K562 (cell line): ENCODE data around the gene RALB. TPM values are rescaled to one million over a fixed set of nuclear protein-coding genes. Genes with fewer than 3 reads are reported as not detected.
A peak's percentile ranks its signal among the peaks of the same experiment; 100 is the strongest.

Experiments
- ATF7 ChIP-seq: fragments of 450-650 bp; IDR thresholded peaks from 2 replicates; pipeline ENCODE4 v1.7.1; 2014; ENCODE audit warnings: mild to moderate bottlenecking, moderate library complexity
- BCLAF1 ChIP-seq, 2 experiments: fragments of 450-650 bp in 1 of 2; IDR thresholded peaks; 2 replicates each; pipeline ENCODE4 v1.6.1; 2011 to 2017; ENCODE audit warnings: low read depth in 2 of 2, antibody characterized with exemption in 1 of 2, borderline replicate concordance in 1 of 2, low read length in 1 of 2, mild to moderate bottlenecking in 1 of 2, mixed read lengths in 1 of 2; ENCODE audit not compliant: control insufficient read depth in 1 of 2
- CHD4 ChIP-seq: fragments of 200-600 bp; sonication (generic); IDR thresholded peaks from 3 replicates; pipeline ENCODE4 v1.6.1; 2012; ENCODE audit warnings: low read depth, mild to moderate bottlenecking, mixed read lengths, low read length, inconsistent platforms; ENCODE audit not compliant: insufficient read depth, insufficient replicate concordance, poor library complexity, severe bottlenecking
- FOXP4 ChIP-seq: sonication (generic); formaldehyde crosslinking; IDR thresholded peaks from 2 replicates; pipeline ENCODE4 v1.8.0; 2022; ENCODE audit warnings: mild to moderate bottlenecking, missing genetic modification reagents, borderline replicate concordance
- KDM2B ChIP-seq: fragments of 250-450 bp; sonication (Bioruptor Pico); IDR thresholded peaks from 2 replicates; pipeline ENCODE4 v1.8.0; 2021; ENCODE audit warnings: mild to moderate bottlenecking, moderate library complexity
- MAZ ChIP-seq, 2 experiments: fragments of 450-650 bp in 1 of 2; sonication (generic) in 1 of 2; formaldehyde crosslinking; IDR thresholded peaks in 1 of 2; conservative IDR thresholded peaks in 1 of 2; 2 replicates each; pipeline versions ENCODE4 v1.4.0 to v1.5.0; 2020; ENCODE audit warnings: mild to moderate bottlenecking in 1 of 2, missing genetic modification reagents in 1 of 2
- MTF1 ChIP-seq: fragments of 250-450 bp; sonication (Bioruptor Pico); IDR thresholded peaks from 2 replicates; pipeline ENCODE4 v1.9.0; 2021; ENCODE audit warnings: moderate library complexity, mild to moderate bottlenecking, inconsistent platforms, borderline replicate concordance
- NR4A1 ChIP-seq, 2 experiments: fragments of 250-450 bp in 1 of 2; fragments of 450-650 bp in 1 of 2; sonication (Bioruptor Pico) in 1 of 2; IDR thresholded peaks; 2 replicates each; pipeline versions ENCODE4 v1.4.0 to v1.6.1; 2016 to 2020; ENCODE audit warnings: mild to moderate bottlenecking in 2 of 2, missing compliant biosample characterization in 1 of 2, missing genetic modification characterization in 1 of 2, moderate library complexity in 1 of 2
- RNF2 ChIP-seq: sonication (generic); IDR thresholded peaks from 2 replicates; pipeline ENCODE4 v1.6.1; 2016
- polyA plus RNA-seq, 8 experiments: library from polyadenylated mRNA; depleted of rRNA in 4 of 8; stranded (reverse) in 5 of 8; unstranded in 3 of 8; fragments of >200 nt; fragmentation: Nextera tagmentation in 2 of 8; fragmentation: Illumina TruSeq in 1 of 8; extraction: Ambion mirVana in 2 of 8; extraction: Trizol in 1 of 8; gene quantifications; 2 replicates each; pipeline versions ENCODE4 v1.2.1 to v1.2.3, GENCODE V29; 2011 to 2014; ENCODE audit warnings: inconsistent platforms in 1 of 8, missing spikeins in 1 of 8
- total RNA-seq, 7 experiments: library from RNA; depleted of rRNA in 6 of 7; stranded (reverse); fragments of >200 nt in 6 of 7; fragmentation: Illumina TruSeq in 2 of 7; extraction: Trizol in 2 of 7; gene quantifications; 2 replicates each; pipeline versions ENCODE4 v1.2.1 to v1.2.3, GENCODE V29; 2011 to 2021; ENCODE audit warnings: low replicate concordance in 1 of 7
- TF ChIP-seq, protein P1 (sequence below): fragments of 250-450 bp; sonication (Bioruptor Pico); IDR thresholded peaks from 2 replicates; pipeline ENCODE4 v1.5.0; 2021
- TF ChIP-seq, protein P2 (sequence below): IDR thresholded peaks from 2 replicates; pipeline ENCODE4 v1.6.1; 2014; ENCODE audit warnings: antibody characterized with exemption
- TF ChIP-seq, protein P3 (sequence below): sonication (generic); formaldehyde crosslinking; IDR thresholded peaks from 2 replicates; pipeline ENCODE4 v1.8.0; 2023; ENCODE audit warnings: mild to moderate bottlenecking, missing genetic modification reagents

Gene RALB
- total and polyA plus RNA-seq, 9 of the 15 experiments (the other 6 are each of a cell fraction or from before 2014, with no cell fraction given) = 14.8 to 65.6 (median 38.4) TPM

- TF ChIP-seq BCLAF1 (IDR thresholded peaks at IDR 0.05; ENCODE audit: borderline replicate concordance in 1 of 2, control insufficient read depth in 1 of 2, low read depth in 2 of 2, low read length in 1 of 2) (0 out of 4 replicates have a peak, but pooled peaks of 1 of the 2 experiments have one; percentile 56), CHD4 (no peak), MAZ (CRISPR knock-in tag; conservative IDR thresholded peaks at IDR 0.05 in 1 of 2, IDR thresholded peaks at IDR 0.05 in 1 of 2) (peak; percentile 60 to 71; a peak in 3 of 4 replicates), ATF7 (peak; percentile 94), RNF2 (peak; percentile 75; the same call in 1 of the 2 replicates), KDM2B (CRISPR knock-in tag) (0 out of 2 replicates have a peak, but pooled peaks have one; percentile 51), MTF1 (CRISPR knock-in tag) (no peak), NR4A1 (CRISPR knock-in tag; IDR thresholded peaks at IDR 0.05) (peak; percentile 69; the same call in 1 of the 2 replicates), NR4A1 (tag; IDR thresholded peaks at IDR 0.05) (peak; percentile 81), FOXP4 (CRISPR knock-in tag) (peak; percentile 75; the same call in 1 of the 2 replicates)
- TF ChIP-seq, protein P1, sequence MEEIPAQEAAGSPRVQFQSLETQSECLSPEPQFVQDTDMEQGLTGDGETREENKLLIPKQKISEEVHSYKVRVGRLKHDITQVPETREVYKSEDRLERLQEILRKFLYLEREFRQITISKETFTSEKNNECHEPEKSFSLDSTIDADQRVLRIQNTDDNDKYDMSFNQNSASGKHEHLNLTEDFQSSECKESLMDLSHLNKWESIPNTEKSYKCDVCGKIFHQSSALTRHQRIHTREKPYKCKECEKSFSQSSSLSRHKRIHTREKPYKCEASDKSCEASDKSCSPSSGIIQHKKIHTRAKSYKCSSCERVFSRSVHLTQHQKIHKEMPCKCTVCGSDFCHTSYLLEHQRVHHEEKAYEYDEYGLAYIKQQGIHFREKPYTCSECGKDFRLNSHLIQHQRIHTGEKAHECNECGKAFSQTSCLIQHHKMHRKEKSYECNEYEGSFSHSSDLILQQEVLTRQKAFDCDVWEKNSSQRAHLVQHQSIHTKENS (CRISPR knock-in tag) = no peak
- TF ChIP-seq, protein P2, sequence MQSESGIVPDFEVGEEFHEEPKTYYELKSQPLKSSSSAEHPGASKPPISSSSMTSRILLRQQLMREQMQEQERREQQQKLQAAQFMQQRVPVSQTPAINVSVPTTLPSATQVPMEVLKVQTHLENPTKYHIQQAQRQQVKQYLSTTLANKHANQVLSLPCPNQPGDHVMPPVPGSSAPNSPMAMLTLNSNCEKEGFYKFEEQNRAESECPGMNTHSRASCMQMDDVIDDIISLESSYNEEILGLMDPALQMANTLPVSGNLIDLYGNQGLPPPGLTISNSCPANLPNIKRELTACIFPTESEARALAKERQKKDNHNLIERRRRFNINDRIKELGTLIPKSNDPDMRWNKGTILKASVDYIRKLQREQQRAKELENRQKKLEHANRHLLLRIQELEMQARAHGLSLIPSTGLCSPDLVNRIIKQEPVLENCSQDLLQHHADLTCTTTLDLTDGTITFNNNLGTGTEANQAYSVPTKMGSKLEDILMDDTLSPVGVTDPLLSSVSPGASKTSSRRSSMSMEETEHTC = peak; percentile 57; the same call in 1 of the 2 replicates
- TF ChIP-seq, protein P3, sequence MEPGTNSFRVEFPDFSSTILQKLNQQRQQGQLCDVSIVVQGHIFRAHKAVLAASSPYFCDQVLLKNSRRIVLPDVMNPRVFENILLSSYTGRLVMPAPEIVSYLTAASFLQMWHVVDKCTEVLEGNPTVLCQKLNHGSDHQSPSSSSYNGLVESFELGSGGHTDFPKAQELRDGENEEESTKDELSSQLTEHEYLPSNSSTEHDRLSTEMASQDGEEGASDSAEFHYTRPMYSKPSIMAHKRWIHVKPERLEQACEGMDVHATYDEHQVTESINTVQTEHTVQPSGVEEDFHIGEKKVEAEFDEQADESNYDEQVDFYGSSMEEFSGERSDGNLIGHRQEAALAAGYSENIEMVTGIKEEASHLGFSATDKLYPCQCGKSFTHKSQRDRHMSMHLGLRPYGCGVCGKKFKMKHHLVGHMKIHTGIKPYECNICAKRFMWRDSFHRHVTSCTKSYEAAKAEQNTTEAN (CRISPR knock-in tag) = 0 out of 2 replicates have a peak, but pooled peaks have one; percentile 19
These were observed 29.4 kb upstream of the RALB start, which contains the start of gene TMEM185B (continued) for GRCh38 chr2:120223034-120223912.
